OCI-LY3 (cell line): ENCODE measurements around the gene LILRB2.
"Not testable (repeated sequence)": the region's sequence is repeated elsewhere in the genome, so short reads cannot be mapped to it uniquely, and the experiment has no call there.

ENCODE experiments used
- H2AFZ ChIP-seq: fragments of 200-600, 300-600 bp; shearing (Covaris generic); 2 replicates; pipeline ENCODE4 v1.6.0; 2014; ENCODE audit warnings: antibody characterized with exemption, low read depth, low read length
- H3K27ac ChIP-seq: fragments of 200-600, 300-600 bp; sonication (generic); 2 replicates; pipeline ENCODE4 v1.5.1; 2014; ENCODE audit warnings: mild to moderate bottlenecking, low read length, moderate library complexity, mixed read lengths
- H3K27me3 ChIP-seq: fragments of 200-600, 300-600 bp; sonication (generic); 2 replicates; pipeline ENCODE4 v1.6.1; 2014; ENCODE audit warnings: low read depth, low read length, mixed read lengths
- H3K36me3 ChIP-seq: fragments of 200-600, 300-600 bp; sonication (generic); replicated peaks from 2 replicates; pipeline ENCODE3; 2014; ENCODE audit warnings: low read depth, low read length, mixed read lengths
- H3K4me1 ChIP-seq: fragments of 300-600, 200-600 bp; sonication (generic); 2 replicates; pipeline ENCODE4 v1.6.1; 2014; ENCODE audit warnings: low read length, mixed read lengths
- H3K4me2 ChIP-seq: fragments of 200-600, 300-600 bp; sonication (generic); 2 replicates; pipeline ENCODE4 v1.6.1; 2014; ENCODE audit warnings: low read length, mixed read lengths
- H3K4me3 ChIP-seq: fragments of 300-600, 200-600 bp; sonication (generic); 2 replicates; pipeline ENCODE4 v1.5.1; 2014; ENCODE audit warnings: antibody characterized with exemption, mild to moderate bottlenecking, low read length, moderate library complexity
- H3K79me2 ChIP-seq: fragments of 300-600, 200-600 bp; shearing (Covaris generic); 2 replicates; pipeline ENCODE4 v1.6.1; 2014; ENCODE audit warnings: mild to moderate bottlenecking, low read length, mixed read lengths
- H3K9ac ChIP-seq: fragments of 300-600, 200-600 bp; shearing (Covaris generic); 2 replicates; pipeline ENCODE4 v1.6.0; 2014; ENCODE audit warnings: mild to moderate bottlenecking, low read length, moderate library complexity
- H3K9me3 ChIP-seq: fragments of 200-600, 300-600 bp; shearing (Covaris generic); 2 replicates; pipeline ENCODE4 v1.6.1; 2014; ENCODE audit warnings: low read length, mixed read lengths; ENCODE audit not compliant: insufficient read depth
- H4K20me1 ChIP-seq: fragments of 200-600, 300-600 bp; sonication (generic); 2 replicates; pipeline ENCODE4 v1.6.1; 2016; ENCODE audit warnings: low read length, mixed read lengths; ENCODE audit not compliant: insufficient read depth
- CTCF ChIP-seq: fragments of 200-600, 300-600 bp; sonication (generic); IDR thresholded peaks from 2 replicates; pipeline ENCODE4 v1.5.1; 2014; ENCODE audit warnings: antibody characterized with exemption, low read length, low read depth
- EZH2phosphoT487 ChIP-seq: fragments of 200-600 bp; shearing (Covaris generic); IDR thresholded peaks from 2 replicates; pipeline ENCODE4 v1.6.1; 2018; ENCODE audit warnings: antibody characterized with exemption, mixed run types, low read depth

Gene LILRB2

DNA sequence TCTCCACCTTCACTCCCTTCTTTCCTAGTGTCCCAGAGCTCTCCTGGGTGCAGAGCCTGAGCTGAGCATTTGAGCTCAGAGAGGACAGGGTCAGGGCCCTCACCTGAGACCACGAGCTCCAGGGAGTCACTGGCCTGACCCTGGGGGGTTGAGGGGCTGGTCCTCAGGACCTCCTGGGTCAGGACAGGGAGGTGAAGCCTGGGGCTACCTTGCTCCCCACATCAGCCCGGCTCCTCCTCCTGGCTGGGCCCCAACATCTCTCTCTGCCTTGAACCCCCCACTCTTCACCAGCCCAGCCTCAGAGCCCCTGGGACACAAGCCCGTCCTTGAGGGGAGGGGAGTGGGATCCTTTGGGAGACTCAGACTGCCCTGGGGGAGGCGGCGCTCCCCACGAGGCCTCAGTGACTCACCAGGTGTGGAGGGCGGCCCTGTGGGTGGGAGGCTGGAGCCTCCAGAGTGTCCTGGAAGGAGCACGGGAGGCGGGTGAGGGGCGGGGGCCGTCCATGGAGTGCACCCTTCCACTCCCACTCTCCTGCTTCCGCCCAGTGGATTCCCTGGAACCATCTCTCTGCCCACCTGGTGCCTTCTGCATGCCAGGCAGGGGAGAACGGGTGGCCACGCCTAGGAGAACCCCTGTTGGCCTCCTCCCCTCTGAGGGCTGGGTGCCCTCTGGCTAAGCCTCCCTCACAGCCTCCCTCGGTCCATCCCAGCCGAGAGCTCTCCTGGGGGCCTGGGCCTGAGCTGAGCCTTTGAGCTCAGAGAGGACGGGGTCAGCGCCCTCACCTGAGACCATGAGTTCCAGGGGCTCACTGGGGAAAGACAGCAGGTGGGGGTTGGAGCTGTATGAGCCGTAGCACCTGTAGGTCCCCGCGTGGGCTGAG, 41.2 kb downstream of the LILRB2 start:
- not testable (repeated sequence) for H3K4me3 ChIP-seq, H3K9me3 ChIP-seq, H2AFZ ChIP-seq, H3K9ac ChIP-seq, H3K36me3 ChIP-seq, H4K20me1 ChIP-seq, H3K79me2 ChIP-seq, H3K4me2 ChIP-seq, H3K4me1 ChIP-seq, H3K27ac ChIP-seq
- H3K27me3 ChIP-seq = peaks cover 33% of the 10 kb centered on the region; the same call in 1 of the 2 replicates

GRCh38 chr19:54233941-54234340, 47.0 kb downstream of the LILRB2 start:
- H3K27me3 ChIP-seq = peaks cover 54% of the 10 kb centered on the region
- H2AFZ ChIP-seq = no peak overlapping the region
- no peaks in the 10 kb centered on the region for H3K4me1 ChIP-seq
- H3K79me2 ChIP-seq = no peaks in the 10 kb centered on the region
- no peaks in the 10 kb centered on the region for H3K9me3 ChIP-seq
- H3K9ac ChIP-seq = no peak overlapping the region
- no peaks in the 10 kb centered on the region for H3K36me3 ChIP-seq
- no peaks in the 10 kb centered on the region for H4K20me1 ChIP-seq
- H3K27ac ChIP-seq = no peak overlapping the region
- TF ChIP-seq EZH2phosphoT487 (no peak), CTCF (no peak)
- H3K4me3 ChIP-seq = no peak overlapping the region
- no peak overlapping the region for H3K4me2 ChIP-seq

DNA sequence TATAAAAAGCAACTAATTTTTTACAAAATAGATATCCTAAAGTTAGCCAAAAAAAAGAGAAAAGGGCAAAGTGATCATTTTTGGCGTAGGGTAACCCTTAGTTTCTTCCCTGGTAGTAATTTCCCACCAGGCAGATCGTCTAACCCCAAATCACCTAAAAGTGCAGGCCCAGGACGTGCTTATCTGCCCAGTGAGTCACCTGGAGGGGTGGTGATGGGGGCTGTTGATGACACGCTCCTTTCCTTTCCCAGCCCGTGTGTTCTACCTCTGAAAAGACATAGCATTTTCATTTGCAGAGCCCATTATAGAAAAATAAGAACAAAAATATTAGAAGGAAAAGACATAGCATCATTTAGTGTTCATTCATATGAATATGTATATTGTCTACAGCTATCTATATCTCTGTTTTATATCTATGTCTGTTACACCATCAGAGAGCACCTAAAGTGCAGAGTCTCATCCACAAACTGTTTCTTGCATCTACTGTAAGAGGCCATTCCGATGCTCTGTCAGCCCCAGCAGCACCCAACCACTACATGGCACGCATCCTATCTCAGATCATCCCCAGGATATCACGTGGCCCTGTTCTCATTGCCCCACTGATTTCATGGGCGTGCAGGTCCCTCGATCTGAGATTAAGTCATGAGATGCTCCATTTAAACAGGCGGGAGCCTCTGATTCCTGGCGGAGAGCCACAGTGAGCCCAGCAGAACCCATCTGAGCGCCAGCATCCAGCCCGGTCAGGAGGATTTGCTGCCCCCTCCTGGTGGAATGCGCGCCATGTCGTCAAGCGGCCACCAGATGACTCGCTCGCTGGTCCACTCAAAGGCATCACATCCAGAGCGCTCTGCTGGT, 49.6 kb downstream of the LILRB2 start:
- Histone ChIP-seq H3K9me3 (no peaks in the 10 kb centered on the region), H3K4me2 (peak overlapping the region; percentile 46), H3K9ac (no peak overlapping the region), H3K4me1 (no peaks in the 10 kb centered on the region), H3K27ac (no peak overlapping the region), H2AFZ (no peak overlapping the region), H3K4me3 (no peak overlapping the region), H3K79me2 (no peaks in the 10 kb centered on the region), H3K27me3 (peaks cover 42% of the 10 kb centered on the region), H3K36me3 (no peaks in the 10 kb centered on the region), H4K20me1 (no peaks in the 10 kb centered on the region)
- TF ChIP-seq CTCF (peak; percentile 96), EZH2phosphoT487 (no peak)

DNA sequence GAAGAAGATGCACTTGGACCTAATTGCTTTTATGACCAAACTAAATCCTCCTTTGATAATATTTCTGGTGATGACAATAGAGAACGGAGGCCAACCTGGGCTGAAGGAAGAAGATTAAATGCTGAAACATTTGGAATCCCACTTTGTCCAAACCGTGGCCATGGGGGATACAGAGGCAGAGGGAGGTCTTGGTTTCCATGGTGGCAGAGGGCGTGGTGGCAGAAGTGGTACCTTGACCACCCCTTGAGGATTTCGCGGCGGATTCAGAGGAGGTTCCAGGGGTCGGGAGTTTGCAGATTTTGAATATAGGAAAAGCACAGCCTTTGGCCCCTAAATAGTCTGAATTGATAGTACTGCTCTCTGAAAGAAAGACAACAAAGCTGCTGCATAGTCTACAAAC, 50.9 kb downstream of the LILRB2 start:
- H3K36me3 ChIP-seq = no peaks in the 10 kb centered on the region
- H3K4me2 ChIP-seq = no peak overlapping the region
- no peaks in the 10 kb centered on the region for H3K9me3 ChIP-seq
- H4K20me1 ChIP-seq = no peaks in the 10 kb centered on the region
- H2AFZ ChIP-seq = no peak overlapping the region
- TF ChIP-seq CTCF = no peak
- no peak for TF ChIP-seq EZH2phosphoT487
- H3K79me2 ChIP-seq = no peaks in the 10 kb centered on the region
- H3K27me3 ChIP-seq = peaks cover 29% of the 10 kb centered on the region
- H3K4me1 ChIP-seq = peaks cover 4% of the 10 kb centered on the region
- no peak overlapping the region for H3K4me3 ChIP-seq
- H3K27ac ChIP-seq = no peak overlapping the region
- no peak overlapping the region for H3K9ac ChIP-seq
